Bronchial epithelial cell (primary cell): ENCODE data around the gene DBN1. TPM values are rescaled to one million over a fixed set of nuclear protein-coding genes. Genes with fewer than 3 reads are reported as not detected.

ENCODE experiments used
- DNase-seq: peaks from one replicate; pipeline ENCODE4 v3.0.0-alpha.2; 2010; ENCODE audit warnings: low read depth
- FAIRE-seq: peaks from 2 replicates; lab custom pipeline; 2011; peaks lifted over from hg19 to GRCh38; lab: Jason Lieb, UNC
- H3K27me3 ChIP-seq: 2 replicates; pipeline ENCODE4 v1.5.1; 2011; ENCODE audit warnings: low read length; ENCODE audit not compliant: control insufficient read depth, insufficient read depth
- H3K36me3 ChIP-seq: 2 replicates; pipeline ENCODE4 v1.5.1; 2011; ENCODE audit warnings: low read length; ENCODE audit not compliant: control insufficient read depth, insufficient read depth
- H3K4me3 ChIP-seq: 2 replicates; pipeline ENCODE4 v1.5.1; 2011; ENCODE audit warnings: mild to moderate bottlenecking, low read depth, low read length, control low read depth
- total RNA-seq: library from RNA; depleted of rRNA; stranded (reverse); fragments of >200 nt; gene quantifications from 2 replicates; pipeline ENCODE4 v1.2.1, GENCODE V29; 2014
- TF ChIP-seq, protein P1 (sequence below): IDR thresholded peaks from 2 replicates; pipeline ENCODE4 v1.5.1; 2011; ENCODE audit warnings: mild to moderate bottlenecking, moderate library complexity, low read length, control low read depth, inconsistent platforms; ENCODE audit not compliant: insufficient read depth, severe bottlenecking

Gene DBN1
- total RNA-seq, 1 donor from 2014 or later, result 58.7 TPM

DNA sequence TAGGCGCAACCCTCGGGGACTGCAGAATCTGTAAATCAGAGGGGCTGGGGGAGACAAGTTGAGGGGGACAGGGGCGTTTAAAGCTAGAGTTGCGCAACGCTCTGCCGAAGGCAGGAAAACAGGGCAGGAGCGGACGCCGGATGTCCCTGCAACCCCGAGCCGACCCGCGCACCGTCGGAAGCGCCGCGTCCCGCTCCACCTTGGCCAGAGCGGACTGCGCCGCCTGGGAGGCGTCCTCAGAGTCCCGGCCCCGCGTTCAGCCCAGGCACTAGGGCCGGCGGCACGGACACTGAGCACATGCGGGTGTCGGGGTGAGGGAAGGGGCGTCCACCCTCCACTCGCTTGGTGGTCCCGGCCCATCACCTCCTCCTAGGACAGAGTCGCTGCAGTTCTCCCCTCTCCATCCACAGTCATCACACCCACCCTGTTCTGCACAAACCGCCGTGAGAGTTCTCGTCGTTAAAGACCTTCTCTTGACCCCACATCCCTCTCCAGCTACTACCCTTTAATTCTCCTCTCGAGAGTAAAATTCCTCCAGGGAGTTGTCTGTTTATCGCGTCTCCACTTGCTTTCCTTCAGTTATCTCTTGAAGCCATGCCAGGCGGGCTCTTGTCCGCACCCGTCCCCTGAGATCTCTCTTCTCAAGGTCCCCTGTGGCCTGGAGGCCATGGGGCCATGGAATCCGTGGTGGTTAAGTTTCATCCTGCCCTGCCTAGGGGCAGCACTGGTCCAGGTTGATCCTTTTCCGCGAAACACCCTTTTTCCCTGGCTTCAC is 24.8 kb upstream of the DBN1 start:
- H3K36me3 ChIP-seq, result peaks cover 10% of the 10 kb centered on the region
- DNase-seq, result no peak
- no peak for FAIRE-seq
- H3K4me3 ChIP-seq, result peak overlapping the region; percentile 79
- TF ChIP-seq, protein P1, sequence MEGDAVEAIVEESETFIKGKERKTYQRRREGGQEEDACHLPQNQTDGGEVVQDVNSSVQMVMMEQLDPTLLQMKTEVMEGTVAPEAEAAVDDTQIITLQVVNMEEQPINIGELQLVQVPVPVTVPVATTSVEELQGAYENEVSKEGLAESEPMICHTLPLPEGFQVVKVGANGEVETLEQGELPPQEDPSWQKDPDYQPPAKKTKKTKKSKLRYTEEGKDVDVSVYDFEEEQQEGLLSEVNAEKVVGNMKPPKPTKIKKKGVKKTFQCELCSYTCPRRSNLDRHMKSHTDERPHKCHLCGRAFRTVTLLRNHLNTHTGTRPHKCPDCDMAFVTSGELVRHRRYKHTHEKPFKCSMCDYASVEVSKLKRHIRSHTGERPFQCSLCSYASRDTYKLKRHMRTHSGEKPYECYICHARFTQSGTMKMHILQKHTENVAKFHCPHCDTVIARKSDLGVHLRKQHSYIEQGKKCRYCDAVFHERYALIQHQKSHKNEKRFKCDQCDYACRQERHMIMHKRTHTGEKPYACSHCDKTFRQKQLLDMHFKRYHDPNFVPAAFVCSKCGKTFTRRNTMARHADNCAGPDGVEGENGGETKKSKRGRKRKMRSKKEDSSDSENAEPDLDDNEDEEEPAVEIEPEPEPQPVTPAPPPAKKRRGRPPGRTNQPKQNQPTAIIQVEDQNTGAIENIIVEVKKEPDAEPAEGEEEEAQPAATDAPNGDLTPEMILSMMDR, result no peak
- H3K27me3 ChIP-seq, result no peaks in the 10 kb centered on the region

DNA sequence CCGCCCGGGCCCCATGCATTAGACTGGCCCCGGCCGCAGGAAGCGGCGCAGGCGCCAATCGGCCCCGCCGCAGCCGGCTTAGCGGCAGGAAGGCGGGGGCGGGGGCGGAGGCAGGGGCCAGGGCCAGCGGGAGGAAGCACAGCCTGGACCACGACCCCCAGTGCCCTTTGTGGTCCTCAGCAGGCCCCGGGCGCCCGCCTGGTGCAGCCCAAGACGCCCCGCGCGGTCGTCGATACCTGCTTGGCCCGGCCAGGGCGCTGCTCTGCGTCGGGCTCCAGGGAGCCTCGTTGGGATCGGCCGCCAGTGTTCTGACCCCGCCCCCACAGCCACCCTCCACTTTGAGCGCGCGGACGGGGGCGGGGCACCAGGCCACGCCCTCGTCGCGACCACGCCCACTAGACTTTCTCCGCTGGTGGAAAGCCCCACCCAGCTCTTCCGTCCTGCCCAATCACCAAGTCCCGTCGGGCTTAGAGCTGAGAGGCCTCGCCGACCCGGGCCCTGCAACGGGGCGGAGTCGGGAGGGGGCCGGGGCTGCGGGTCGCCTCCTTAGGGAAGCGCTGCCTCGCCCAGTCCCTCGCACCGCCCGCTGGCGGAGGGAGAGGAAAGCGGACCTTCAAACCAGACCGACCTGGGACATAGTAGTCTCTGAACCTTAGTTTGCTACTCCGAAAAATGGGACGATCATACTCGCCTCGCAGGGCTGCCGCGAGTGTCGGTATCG is 24.0 kb upstream of the DBN1 start, which contains the start of gene PDLIM7:
Gene PDLIM7 (minus strand): TSS at position 313 of the 721 bp plus-strand sequence. CDS start 1,092 bp downstream, outside the sequence.
- H3K27me3 ChIP-seq, result no peaks in the 10 kb centered on the region
- H3K36me3 ChIP-seq, result peaks cover 16% of the 10 kb centered on the region
- FAIRE-seq (no peak), DNase-seq (peak; percentile 91)
- peak within 1 kb of the TSS; percentile 79 for H3K4me3 ChIP-seq
- TF ChIP-seq, protein P1, result peak; percentile 1

DNA sequence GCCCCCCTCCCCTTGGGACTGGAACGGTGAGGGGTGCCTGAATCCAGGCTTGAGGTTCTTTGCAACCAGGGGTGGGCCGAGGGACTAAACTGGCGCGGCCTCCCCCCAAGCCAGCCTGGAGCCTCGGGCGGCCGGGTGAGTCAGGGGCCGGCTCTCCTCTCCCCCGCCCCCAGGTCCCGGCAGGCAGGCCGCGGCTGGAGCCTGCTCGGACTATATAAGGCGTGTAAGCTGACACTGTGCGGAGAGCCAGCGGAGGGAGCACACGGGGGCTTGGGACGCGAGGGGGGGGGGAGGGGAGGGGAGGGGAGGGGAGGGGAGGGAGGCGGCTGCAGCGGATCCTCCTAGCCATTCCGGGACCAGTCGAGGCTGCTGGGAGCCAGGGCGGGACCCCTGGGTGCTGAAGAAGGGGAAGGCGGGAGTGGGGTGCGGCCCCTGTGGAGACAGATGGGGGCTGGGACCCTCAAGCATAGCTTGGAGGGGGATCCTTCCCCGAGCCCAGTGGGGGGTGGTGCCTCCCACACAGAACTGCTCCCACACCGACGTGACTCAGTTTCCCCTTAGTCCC is 23.4 kb upstream of the DBN1 start:
- Histone ChIP-seq H3K36me3 (peaks cover 21% of the 10 kb centered on the region), H3K4me3 (peak overlapping the region; percentile 79), H3K27me3 (no peaks in the 10 kb centered on the region)
- TF ChIP-seq, protein P1, result no peak
- DNase-seq, result peak; percentile 69
- FAIRE-seq, result no peak

DNA sequence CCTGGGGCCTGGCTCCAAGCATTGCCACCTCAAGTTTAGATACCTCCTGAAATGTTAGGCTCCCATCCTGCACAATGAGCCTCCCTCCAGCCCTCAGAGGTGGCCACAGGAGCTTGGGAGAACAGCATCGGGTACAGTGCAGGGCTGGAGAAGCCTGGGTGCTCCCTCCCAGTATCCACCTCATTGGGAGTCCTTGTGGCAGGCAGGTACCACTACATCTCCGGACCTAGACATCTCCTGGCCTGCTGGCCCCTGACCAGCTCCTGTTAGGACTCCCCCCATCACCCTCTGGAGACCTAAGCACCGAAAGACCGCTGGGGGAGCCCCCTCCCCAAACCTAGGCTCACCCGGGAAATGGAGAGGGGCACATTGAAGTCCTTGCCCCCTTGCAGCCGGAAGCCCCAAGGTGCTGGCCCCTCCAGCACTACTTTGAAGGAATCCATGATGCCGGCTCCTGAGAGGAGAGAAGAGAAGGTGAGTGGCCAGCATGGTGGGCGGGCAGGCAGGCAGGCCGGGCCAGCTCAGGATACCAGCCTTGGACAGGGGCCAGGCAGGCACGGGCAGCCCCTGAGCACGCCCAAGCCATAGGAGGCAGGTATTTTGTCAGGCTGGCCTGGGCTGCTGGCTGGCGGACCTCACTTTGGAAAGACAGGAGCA is 22.8 kb upstream of the DBN1 start:
- TF ChIP-seq, protein P1, result peak; percentile 62
- Histone ChIP-seq H3K4me3 (peak overlapping the region; percentile 79), H3K27me3 (no peaks in the 10 kb centered on the region), H3K36me3 (peaks cover 24% of the 10 kb centered on the region)
- peak; percentile 38 for DNase-seq
- FAIRE-seq, result no peak

DNA sequence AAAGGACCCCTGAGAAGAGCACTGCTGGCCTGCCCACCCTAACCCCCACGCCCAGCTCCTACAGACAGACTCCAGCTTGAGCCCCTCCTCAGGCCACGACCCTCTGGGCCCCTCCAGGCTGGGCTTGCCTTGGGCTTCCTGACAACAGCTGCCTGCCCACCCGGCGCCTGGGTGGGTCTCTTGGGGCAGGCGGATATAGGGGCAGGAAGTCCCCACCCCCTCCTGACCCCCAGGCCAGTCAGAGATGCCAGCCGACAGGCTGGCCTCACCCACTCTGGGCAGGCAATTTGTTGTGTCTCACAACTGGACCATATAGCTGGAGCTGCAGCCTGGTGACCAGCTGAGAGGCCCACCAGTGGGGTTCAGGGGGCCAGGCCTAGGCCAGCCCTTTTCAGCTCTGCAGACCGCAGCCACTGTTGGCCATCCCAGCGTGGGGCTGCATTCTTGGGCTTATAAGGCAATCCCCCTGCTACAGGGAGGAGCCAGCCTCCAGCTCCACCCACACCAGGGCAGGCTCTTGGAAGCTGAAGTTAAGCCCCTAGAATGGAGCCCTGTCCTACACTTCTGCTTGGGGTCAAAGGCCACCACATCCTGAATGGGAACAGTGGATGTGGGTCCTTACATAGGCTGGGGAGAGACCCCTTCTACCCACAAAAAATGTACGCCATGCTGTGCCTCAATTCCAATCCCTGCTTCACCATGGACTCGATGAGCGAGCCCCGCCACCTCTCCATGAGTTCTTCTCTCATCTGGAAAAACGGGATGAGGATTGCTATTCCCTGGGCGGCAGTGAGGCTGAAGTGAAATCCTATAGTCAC is 22.0 kb upstream of the DBN1 start:
- TF ChIP-seq, protein P1, result no peak
- Histone ChIP-seq H3K4me3 (no peak overlapping the region), H3K36me3 (peaks cover 29% of the 10 kb centered on the region), H3K27me3 (no peaks in the 10 kb centered on the region)
- FAIRE-seq (no peak), DNase-seq (peak; percentile 42)
